AG09319 (cell line): ENCODE measurements around the gene PGLYRP2.
"Not testable (repeated sequence)": the region's sequence is repeated elsewhere in the genome, so short reads cannot be mapped to it uniquely, and the experiment has no call there.

ENCODE experiments used
- DNase-seq: peaks from one replicate; pipeline ENCODE4 v3.0.0-alpha.2; 2010; ENCODE audit warnings: low read depth; ENCODE audit errors: extremely low read depth
- TF ChIP-seq, protein P1 (sequence below): IDR thresholded peaks from 2 replicates; pipeline ENCODE4 v1.5.1; 2011; ENCODE audit warnings: low read depth, mild to moderate bottlenecking, inconsistent platforms, low read length, moderate library complexity

The PGLYRP2 gene

GRCh38 chr19:15476325-15476724, 3.0 kb downstream of the PGLYRP2 start:
- DNase-seq, result no peak

DNA sequence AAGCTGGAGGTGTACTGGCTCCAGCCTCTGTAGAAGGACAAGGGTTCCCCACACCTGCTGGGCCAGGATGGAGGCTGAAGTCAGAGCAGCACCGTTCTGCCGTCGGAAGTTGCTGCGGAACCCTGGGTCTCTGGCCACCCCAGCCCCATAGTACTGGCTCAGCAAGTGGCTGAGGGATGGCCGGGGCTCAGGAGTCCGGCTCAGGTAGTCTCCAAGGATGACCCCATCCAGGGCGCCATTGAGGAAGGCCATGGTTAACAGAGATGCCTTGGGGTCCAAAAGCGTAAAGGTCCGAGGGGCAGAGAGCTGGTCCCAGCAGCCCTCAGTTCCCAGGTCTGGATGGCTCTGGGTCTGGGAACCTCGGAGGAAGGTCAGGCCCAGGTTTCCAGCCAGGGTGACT, 3.7 kb downstream of the PGLYRP2 start:
- DNase-seq, result no peak
- TF ChIP-seq, protein P1, sequence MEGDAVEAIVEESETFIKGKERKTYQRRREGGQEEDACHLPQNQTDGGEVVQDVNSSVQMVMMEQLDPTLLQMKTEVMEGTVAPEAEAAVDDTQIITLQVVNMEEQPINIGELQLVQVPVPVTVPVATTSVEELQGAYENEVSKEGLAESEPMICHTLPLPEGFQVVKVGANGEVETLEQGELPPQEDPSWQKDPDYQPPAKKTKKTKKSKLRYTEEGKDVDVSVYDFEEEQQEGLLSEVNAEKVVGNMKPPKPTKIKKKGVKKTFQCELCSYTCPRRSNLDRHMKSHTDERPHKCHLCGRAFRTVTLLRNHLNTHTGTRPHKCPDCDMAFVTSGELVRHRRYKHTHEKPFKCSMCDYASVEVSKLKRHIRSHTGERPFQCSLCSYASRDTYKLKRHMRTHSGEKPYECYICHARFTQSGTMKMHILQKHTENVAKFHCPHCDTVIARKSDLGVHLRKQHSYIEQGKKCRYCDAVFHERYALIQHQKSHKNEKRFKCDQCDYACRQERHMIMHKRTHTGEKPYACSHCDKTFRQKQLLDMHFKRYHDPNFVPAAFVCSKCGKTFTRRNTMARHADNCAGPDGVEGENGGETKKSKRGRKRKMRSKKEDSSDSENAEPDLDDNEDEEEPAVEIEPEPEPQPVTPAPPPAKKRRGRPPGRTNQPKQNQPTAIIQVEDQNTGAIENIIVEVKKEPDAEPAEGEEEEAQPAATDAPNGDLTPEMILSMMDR, result no peak

More at GRCh38 chr19:15476325-15476724, 3.0 kb downstream of the PGLYRP2 start:
- TF ChIP-seq, protein P1, result no peak

GRCh38 chr19:15475169-15475568, 4.1 kb downstream of the PGLYRP2 start:
- TF ChIP-seq, protein P1, result no peak
- DNase-seq, result no peak

- DNase-seq, result not testable (repeated sequence)
Measured at GRCh38 chr19:15473821-15474220, 5.5 kb downstream of the PGLYRP2 start.

DNA sequence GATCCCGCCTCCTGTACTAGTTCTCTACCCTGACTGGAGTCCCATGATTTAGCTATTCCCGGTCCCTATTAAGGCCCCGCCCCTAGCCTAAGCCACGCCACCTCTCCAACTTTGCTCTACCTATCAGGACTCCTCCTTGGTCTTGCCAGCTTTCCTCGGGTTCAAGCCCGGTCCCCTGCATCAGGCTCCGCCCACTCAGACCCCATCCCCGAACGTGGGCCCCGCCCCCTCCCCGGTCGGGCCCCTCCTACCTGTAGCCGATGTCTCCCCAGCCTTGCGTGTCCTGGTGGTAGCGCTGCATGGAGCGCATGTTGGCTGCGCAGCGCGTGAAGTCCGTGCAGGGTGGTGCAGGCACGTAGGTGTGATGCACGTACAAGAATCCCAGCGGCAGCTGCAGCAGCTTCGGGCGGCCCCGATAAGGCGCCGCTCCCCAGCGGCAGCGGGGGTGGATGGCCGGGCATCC, 7.6 kb downstream of the PGLYRP2 start:
- TF ChIP-seq, protein P1, result no peak
- DNase-seq, result no peak

- TF ChIP-seq, protein P1, result no peak
- DNase-seq, result no peak
Measured at GRCh38 chr19:15469513-15470297, 9.6 kb downstream of the PGLYRP2 start.

DNA sequence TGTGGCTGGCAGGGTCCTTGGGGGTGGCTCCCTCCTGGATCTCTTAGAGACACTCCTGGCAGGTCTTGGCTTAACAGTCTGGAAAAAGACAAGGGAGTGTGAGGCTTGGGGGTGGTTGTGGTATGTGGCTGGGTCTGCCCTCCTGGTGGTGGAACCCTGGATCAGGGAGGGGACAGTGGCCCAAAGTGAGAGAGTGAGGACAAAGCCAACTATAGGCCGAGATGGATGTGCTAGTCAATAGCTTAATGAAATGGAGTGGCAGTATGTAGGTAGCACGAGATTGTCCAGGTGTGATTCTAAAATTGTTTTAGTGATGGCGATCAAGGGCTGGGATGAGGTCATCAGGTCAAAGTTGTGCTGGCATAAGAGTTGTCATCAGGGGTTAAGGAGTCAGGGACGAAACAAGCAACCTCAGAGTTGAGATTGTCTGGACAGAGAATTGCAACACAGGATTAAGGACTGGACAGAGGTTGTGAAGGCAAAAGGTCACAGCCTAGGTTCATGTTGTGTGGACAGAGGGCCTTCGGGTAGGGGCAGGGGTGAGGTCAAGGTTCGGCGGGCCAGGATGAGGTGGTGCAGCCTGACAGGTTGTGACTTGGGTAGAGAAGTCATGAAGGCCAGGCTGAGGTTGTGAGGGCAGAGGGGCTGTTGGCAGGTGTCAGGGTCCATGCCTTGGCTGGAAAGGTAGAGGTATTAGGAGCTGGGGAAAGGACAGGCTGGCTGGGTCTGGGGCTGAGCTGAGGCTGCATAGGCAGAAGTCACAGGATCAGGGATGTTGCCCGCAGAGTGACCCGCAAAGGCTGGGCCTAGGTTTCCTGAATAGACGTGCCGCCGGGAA, 10.4 kb downstream of the PGLYRP2 start:
- no peak for DNase-seq
- TF ChIP-seq, protein P1, result no peak
